Keratinocyte (primary cell): ENCODE results near the gene TMEM132D.

Experiments
- CTCF ChIP-seq, 3 experiments: IDR thresholded peaks in 1 of 3; conservative IDR thresholded peaks in 1 of 3; optimal IDR thresholded peaks in 1 of 3; 2 replicates in 2 of 3; 3 replicates in 1 of 3; pipeline versions ENCODE3 to v1.5.1; 2011; ENCODE audit warnings: low read length in 3 of 3, mild to moderate bottlenecking in 3 of 3, moderate library complexity in 2 of 3, control low read depth in 1 of 3, inconsistent platforms in 1 of 3; ENCODE audit not compliant: insufficient read depth in 2 of 3; ENCODE audit errors: extremely low read depth in 1 of 3
- EZH2 ChIP-seq: IDR thresholded peaks from one replicate; pipeline ENCODE4 v1.6.1; 2012; ENCODE audit warnings: inconsistent platforms, mild to moderate bottlenecking, low read length, moderate library complexity

GRCh38 chr12:129585296-129585695 lies 318.5 kb downstream of the TMEM132D start:
- no peak for TF ChIP-seq CTCF (optimal IDR thresholded peaks at IDR 0.05 in 1 of 3, IDR thresholded peaks at IDR 0.05 in 1 of 3, conservative IDR thresholded peaks at IDR 0.05 in 1 of 3; ENCODE audit: extremely low read depth in 1 of 3, insufficient read depth in 2 of 3, low read length in 3 of 3)
- no peak for TF ChIP-seq EZH2
